Lower lobe of right lung (tissue), 2 donors: ENCODE data around the gene TARS2. TPM values are rescaled to one million over a fixed set of nuclear protein-coding genes. Genes with fewer than 3 reads are reported as not detected.

Experiments used
- ATAC-seq, 2 donors: fragments of 200-7000 bp; cut with Tn5 transposase; one replicate each; pipeline ENCODE4 v1.9.1; 2020 to 2022; ENCODE audit warnings: mild to moderate bottlenecking in 2 of 2, moderate library complexity in 2 of 2
- DNase-seq: peaks from one replicate; pipeline ENCODE4 v3.0.0-alpha.2; 2020
- H3K27ac ChIP-seq: fragments of 200-600 bp; one replicate; pipeline ENCODE4 v1.8.0; 2022
- H3K27me3 ChIP-seq: fragments of 200-600 bp; one replicate; pipeline ENCODE4 v1.8.0; 2022; ENCODE audit warnings: low read depth
- H3K36me3 ChIP-seq: fragments of 200-600 bp; one replicate; pipeline ENCODE4 v1.8.0; 2022; ENCODE audit warnings: mild to moderate bottlenecking
- H3K4me1 ChIP-seq: fragments of 200-600 bp; one replicate; pipeline ENCODE4 v1.8.0; 2022
- H3K4me3 ChIP-seq: fragments of 200-600 bp; one replicate; pipeline ENCODE4 v1.8.0; 2022; ENCODE audit warnings: mild to moderate bottlenecking
- H3K9me3 ChIP-seq: fragments of 200-600 bp; one replicate; pipeline ENCODE4 v1.8.0; 2022
- CTCF ChIP-seq: fragments of 200-600 bp; IDR thresholded peaks from one replicate; pipeline ENCODE4 v1.8.0; 2022; ENCODE audit warnings: antibody characterized with exemption, mild to moderate bottlenecking
- intact Hi-C: fragments of 100-400 bp; cut with DNase I; formaldehyde crosslinking; loops from one replicate; pipeline ENCODE4 v1.11.0; 2022
- total RNA-seq: library from RNA; stranded (reverse); fragmentation: NEBNext Ultra II Directional; extraction: Animal tissue kit (Norgen Biotek cat#: 25700); gene quantifications from one replicate; pipeline ENCODE4 v1.2.1, GENCODE V29; 2021
- donor health status: DM: no; HTN: yes; CAD: no; lungs with severe emphysema.

The TARS2 gene
- total RNA-seq, 1 donor from 2014 or later, result 23.7 TPM

DNA sequence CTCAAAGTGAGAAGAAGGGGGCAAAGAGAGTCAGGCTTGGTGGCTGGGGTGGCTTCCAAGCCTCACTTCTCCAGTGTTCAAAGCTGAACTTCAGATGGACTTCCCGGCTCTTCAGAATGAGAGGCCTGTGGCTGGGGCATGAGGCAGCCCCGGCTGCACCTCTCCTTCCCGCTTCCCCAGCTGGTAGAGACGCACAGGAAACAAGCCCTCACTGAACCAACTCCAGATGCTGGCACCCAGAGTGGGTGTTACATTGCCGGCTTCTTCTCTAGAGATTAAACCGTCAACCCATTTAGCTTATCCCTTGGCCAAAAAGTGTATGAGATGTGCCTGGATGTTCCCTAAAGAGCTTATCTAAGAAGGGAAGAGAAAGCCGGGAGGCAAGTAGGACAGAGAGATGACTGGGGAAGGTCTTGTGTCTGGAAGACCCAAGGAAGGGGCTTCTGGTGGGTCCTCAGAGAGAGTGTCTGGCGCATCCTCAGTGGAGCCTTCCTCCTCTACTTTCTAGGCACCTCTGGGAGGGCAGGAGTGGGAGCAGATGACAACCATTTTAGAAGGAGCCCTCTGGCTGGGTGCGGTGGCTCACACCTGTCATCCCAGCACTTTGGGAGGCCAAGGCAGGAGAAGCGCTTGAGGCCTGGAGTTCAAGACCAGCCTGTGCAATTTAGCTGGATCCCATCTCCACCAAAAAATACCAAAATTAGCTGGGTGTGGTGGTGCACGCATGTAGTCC lies 64.0 kb downstream of the TARS2 start:
- Histone ChIP-seq H3K27me3 (no peaks in the 10 kb centered on the region), H3K36me3 (peaks cover 15% of the 10 kb centered on the region), H3K27ac (peak overlapping the region; percentile 85), H3K4me3 (peak overlapping the region; percentile 67), H3K4me1 (peaks cover 46% of the 10 kb centered on the region), H3K9me3 (no peaks in the 10 kb centered on the region)
- ATAC-seq, result no peak
- TF ChIP-seq CTCF, result no peak
- no peak for DNase-seq
- intact Hi-C loops, result no loop called here

GRCh38 chr1:150551784-150552127 lies 64.5 kb downstream of the TARS2 start:
- H3K27ac ChIP-seq, result peak overlapping the region; percentile 85
- ATAC-seq, result no peak
- TF ChIP-seq CTCF, result no peak
- no peaks in the 10 kb centered on the region for H3K9me3 ChIP-seq
- peaks cover 18% of the 10 kb centered on the region for H3K36me3 ChIP-seq
- no peaks in the 10 kb centered on the region for H3K27me3 ChIP-seq
- peak overlapping the region; percentile 67 for H3K4me3 ChIP-seq
- H3K4me1 ChIP-seq, result peaks cover 46% of the 10 kb centered on the region
- no peak for DNase-seq
- intact Hi-C loops, result no loop called here

DNA sequence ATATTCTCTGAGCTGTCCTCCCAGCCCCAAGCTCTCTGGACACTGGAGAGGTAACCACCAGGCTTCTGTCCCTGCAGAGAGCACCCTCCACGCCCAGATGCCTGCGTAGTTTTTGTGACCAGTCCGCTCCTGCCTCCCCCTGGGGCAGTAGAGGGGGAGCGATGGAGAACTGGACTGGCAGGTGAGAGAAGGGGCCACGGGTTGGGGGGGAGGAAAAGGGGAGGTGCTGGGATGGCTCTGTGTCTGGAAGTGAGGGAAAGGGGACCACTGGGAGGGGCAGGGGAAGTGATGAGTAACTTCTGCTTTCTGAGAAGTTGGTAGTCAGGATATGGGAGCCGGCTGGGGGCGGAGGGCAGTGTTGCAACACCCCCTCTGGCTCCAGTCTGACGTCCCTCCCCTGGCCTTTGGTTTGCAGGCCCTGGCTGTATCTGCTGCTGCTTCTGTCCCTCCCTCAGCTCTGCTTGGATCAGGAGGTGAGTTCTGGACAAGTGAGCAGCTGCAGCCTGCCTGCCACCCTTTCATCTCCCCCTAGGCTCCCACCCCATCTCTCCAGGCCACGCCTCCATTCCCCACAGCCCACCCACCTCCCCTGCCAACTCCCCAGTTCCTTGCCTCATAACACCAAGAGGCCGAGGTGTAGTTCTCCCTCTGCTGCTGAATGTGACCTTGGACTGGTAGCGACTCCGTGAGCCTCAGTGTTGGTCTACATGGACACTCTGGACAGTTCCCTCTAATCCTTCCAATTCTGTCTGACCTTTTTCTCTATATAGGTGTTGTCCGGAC lies 65.1 kb downstream of the TARS2 start:
- DNase-seq (peak; percentile 92), ATAC-seq (peak; percentile 51 to 71)
- Histone ChIP-seq H3K36me3 (peaks cover 20% of the 10 kb centered on the region), H3K4me1 (peaks cover 46% of the 10 kb centered on the region), H3K27me3 (no peaks in the 10 kb centered on the region), H3K4me3 (peak overlapping the region; percentile 67), H3K9me3 (no peaks in the 10 kb centered on the region), H3K27ac (peak overlapping the region; percentile 85)
- TF ChIP-seq CTCF, result no peak
- intact Hi-C loops, result no loop called here

- Histone ChIP-seq H3K9me3 (no peaks in the 10 kb centered on the region), H3K4me1 (peaks cover 52% of the 10 kb centered on the region), H3K27ac (peak overlapping the region; percentile 77), H3K4me3 (peak overlapping the region; percentile 22), H3K36me3 (peaks cover 26% of the 10 kb centered on the region), H3K27me3 (no peaks in the 10 kb centered on the region)
- TF ChIP-seq CTCF, result no peak
- DNase-seq, result no peak
- intact Hi-C loops, result no loop called here
- no peak for ATAC-seq
These were observed 65.7 kb downstream of the TARS2 start for GRCh38 chr1:150552911-150553289.

- Histone ChIP-seq H3K27me3 (no peaks in the 10 kb centered on the region), H3K4me3 (peak overlapping the region; percentile 22), H3K36me3 (peaks cover 33% of the 10 kb centered on the region), H3K4me1 (peaks cover 59% of the 10 kb centered on the region), H3K9me3 (no peaks in the 10 kb centered on the region), H3K27ac (peak overlapping the region; percentile 77)
- intact Hi-C loops, result no loop called here
- ATAC-seq, result no peak
- no peak for TF ChIP-seq CTCF
- DNase-seq, result peak; percentile 48
These were observed 66.3 kb downstream of the TARS2 start for GRCh38 chr1:150553392-150554085.
